AG04449 (cell line): ENCODE results near the gene DIRAS1.

Experiments used
- CTCF ChIA-PET: fragments of 350-600 bp; formaldehyde crosslinking; extraction: SDS; loops from one replicate; lab custom pipeline; 2021; ENCODE audit warnings: antibody characterized with exemption; lab: Yijun Ruan, JAX
- POLR2A ChIA-PET: fragments of 400-600, 350-600 bp; formaldehyde crosslinking; extraction: SDS; loops from one replicate; lab custom pipeline; 2020; ENCODE audit warnings: antibody characterized with exemption, inconsistent platforms; lab: Yijun Ruan, JAX
- DNase-seq: peaks from one replicate; pipeline ENCODE4 v3.0.0-alpha.2; 2010; ENCODE audit warnings: low read depth, low spot score
- H3K4me3 ChIP-seq: 2 replicates; pipeline ENCODE4 v1.5.1; 2011; ENCODE audit warnings: low read depth, mild to moderate bottlenecking, control low read depth, low read length
- TF ChIP-seq, protein P1 (sequence below): IDR thresholded peaks from one replicate; pipeline ENCODE4 v1.5.1; 2011; ENCODE audit warnings: mild to moderate bottlenecking, moderate library complexity, low read length, control low read depth, inconsistent platforms; ENCODE audit not compliant: insufficient read depth; ENCODE audit errors: missing control alignments

The DIRAS1 gene

DNA sequence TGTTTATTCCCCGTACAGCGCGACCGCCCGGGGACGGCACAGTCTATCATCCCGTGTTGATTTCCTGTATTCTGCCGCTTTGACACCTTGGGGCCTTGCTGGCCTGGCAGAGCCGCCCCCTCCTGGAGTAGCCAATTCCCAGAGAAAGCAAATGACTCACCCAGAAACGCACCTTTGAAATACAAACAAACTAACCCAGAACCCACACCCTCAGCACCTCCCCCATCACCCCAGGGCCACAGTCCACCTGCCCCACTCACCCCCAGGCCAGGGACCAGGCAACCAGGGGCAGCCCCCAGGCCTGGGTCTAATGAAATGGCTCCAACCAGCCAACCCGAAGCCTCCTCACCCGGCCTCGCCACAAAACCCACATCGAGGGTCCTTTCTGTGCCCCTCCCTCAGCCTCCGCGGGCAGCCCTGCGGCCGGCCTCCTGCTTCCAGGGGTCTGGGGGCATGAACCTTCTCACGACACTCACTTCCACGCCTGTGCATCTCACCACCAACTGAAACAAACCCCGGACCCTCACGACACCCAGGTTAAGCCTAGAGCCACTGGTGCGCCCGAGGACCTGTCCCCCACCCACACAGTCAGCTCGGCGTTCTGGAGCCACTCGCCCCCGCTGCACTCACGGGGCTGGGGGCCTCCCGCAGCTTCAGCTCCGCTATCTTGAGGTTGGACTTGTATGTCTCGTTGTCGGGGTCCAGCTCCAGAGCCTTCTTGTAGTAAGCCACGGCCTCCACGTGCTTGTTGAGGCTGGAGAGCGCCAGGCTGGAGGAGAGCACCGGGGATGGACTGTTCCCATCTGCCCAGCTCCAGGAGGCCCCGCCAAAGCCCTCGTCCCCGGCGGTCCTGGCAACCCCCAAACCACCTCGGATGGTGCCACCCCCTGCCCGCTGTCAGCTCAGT, 41.0 kb upstream of the DIRAS1 start:
- DNase-seq = no peak
- ChIA-PET POLR2A (no interaction called here), CTCF (interaction anchor here (0.6 to 0.9 kb wide), 3 partner anchors 12 to 122 kb away, joined by 3 to 5 read pairs (median 5); no protein-coding TSS in a partner anchor)
- no peak overlapping the region for H3K4me3 ChIP-seq
- TF ChIP-seq, protein P1, sequence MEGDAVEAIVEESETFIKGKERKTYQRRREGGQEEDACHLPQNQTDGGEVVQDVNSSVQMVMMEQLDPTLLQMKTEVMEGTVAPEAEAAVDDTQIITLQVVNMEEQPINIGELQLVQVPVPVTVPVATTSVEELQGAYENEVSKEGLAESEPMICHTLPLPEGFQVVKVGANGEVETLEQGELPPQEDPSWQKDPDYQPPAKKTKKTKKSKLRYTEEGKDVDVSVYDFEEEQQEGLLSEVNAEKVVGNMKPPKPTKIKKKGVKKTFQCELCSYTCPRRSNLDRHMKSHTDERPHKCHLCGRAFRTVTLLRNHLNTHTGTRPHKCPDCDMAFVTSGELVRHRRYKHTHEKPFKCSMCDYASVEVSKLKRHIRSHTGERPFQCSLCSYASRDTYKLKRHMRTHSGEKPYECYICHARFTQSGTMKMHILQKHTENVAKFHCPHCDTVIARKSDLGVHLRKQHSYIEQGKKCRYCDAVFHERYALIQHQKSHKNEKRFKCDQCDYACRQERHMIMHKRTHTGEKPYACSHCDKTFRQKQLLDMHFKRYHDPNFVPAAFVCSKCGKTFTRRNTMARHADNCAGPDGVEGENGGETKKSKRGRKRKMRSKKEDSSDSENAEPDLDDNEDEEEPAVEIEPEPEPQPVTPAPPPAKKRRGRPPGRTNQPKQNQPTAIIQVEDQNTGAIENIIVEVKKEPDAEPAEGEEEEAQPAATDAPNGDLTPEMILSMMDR = no peak

DNA sequence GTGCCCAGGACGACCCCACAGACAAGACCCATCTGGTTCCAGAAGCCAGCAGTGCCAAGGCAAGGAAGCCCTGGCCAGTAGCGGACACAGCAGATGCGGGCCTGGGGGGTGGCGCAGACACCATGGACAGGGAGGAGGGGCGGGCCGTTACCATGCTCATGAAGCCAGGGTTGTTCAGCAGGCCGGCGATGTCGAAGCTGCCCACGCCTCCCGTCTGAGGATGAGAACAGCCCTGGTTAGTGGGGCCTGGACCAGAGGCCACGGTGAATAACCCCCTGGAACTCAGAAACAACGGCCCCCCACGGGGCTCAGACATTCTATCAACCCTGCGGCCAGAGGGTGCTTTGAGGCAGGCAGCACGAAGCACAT, 40.1 kb upstream of the DIRAS1 start:
- POLR2A ChIA-PET = no interaction called here
- no peak for DNase-seq

DNA sequence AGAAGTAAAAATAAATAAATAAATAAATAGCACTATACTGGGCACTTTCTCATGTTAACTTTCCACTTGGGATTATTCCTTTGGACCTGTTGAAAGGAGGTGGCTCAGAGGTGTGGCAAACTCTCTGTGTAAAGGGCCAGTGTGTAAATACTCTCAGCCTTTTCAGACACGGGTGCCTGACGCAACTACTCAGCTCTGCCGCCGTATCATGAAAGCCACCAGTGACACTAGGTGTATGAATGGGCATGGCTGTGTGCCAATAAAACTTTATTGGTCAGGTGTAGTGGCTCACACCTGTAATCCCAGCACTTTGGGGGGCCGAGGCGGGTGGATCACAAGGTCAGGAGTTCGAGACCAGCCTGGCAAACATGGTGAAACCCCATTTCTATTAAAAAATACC, 38.8 kb upstream of the DIRAS1 start:
- DNase-seq = no peak
- TF ChIP-seq, protein P1 = no peak
- CTCF ChIA-PET = interaction anchor here (2.2 to 2.8 kb wide), 2 partner anchors 11 to 112 kb away, joined by 11 to 23 read pairs; no protein-coding TSS in a partner anchor
- no peak overlapping the region for H3K4me3 ChIP-seq
- POLR2A ChIA-PET = no interaction called here

More for the DNA sequence above, 40.1 kb upstream of the DIRAS1 start:
- H3K4me3 ChIP-seq = no peak overlapping the region
- TF ChIP-seq, protein P1 = no peak
- CTCF ChIA-PET = interaction anchor here (2.8 kb wide), 1 partner anchor 12 kb away, joined by 23 read pairs; no protein-coding TSS in a partner anchor

DNA sequence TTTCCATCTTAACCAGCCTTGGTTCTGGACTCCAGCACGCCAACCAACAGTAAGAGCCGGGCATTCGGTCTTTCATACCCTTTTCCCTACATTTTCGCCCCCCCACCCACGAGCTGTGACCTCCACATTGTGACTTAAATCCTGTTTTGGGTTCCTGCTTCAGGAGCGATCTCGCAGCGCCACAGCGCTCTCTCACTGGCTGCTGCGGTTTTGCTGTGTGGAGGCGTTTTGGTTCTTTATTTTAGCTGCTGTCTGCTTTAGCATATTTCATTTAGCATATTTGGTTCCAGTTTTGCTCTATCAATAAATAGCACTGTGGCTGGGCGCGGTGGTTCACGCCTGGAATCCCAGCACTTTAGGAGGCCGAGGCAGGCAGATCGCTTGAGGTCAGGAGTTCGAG, 38.2 kb upstream of the DIRAS1 start:
- TF ChIP-seq, protein P1 = no peak
- no peak for DNase-seq
- ChIA-PET POLR2A (no interaction called here), CTCF (interaction anchor here (2.2 to 2.8 kb wide), 2 partner anchors 10 to 111 kb away, joined by 11 to 23 read pairs; no protein-coding TSS in a partner anchor)
- H3K4me3 ChIP-seq = no peak overlapping the region

DNA sequence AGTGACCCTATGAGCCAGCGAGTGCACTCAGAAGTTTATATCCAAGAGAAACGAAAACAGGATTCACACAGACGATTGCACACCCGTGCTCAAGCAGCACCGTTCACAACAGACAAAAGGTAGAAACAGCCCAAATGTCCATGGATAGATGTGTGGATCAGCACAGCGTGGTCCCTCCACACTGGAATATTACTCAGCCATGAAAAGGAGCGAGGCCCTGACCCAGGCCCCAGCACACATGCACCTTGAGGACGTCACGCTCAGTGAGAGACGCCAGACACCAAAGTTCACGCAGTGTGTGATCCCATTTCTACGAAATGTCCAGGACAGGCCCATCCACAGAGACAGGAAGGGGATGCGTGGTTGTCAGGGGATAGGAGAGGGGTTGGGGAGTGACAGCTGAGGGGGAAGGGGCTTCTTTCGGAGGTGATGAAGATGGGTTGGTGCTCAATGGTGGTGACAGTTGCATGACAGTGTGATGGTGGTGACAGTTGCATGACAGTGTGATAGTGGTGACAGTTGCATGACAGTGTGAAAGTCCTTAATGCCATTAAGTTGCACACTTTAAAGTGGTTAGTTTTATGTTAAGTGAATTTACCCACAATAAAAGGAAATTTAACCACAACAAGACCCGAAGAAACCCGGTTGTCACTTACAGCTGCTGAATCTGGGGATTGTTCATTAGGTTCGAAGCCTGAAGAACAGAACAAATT, 37.6 kb upstream of the DIRAS1 start:
- TF ChIP-seq, protein P1 = no peak
- CTCF ChIA-PET = interaction anchor here (2.2 to 3.4 kb wide), 3 partner anchors 10 to 110 kb away, joined by 11 to 23 read pairs (median 19); no protein-coding TSS in a partner anchor
- POLR2A ChIA-PET = no interaction called here

More for the DNA sequence above, 37.6 kb upstream of the DIRAS1 start:
- H3K4me3 ChIP-seq = no peak overlapping the region
- DNase-seq = no peak
